GM12878 (cell line): Measurements from ENCODE around the gene ZNF679. TPM values are rescaled to one million over a fixed set of nuclear protein-coding genes. Genes with fewer than 3 reads are reported as not detected.

Experiments
- ATAC-seq: fragments of 200-7000 bp; cut with Tn5 transposase; 3 replicates; pipeline ENCODE4 v1.9.1; 2020; ENCODE audit warnings: mild to moderate bottlenecking, moderate library complexity
- BruUV-seq: library from RNA; stranded (reverse); fragments of 400-500 nt; replicated peaks from 2 replicates; lab custom pipeline; 2021; lab: Mats Ljungman, UMichigan
- CTCF ChIA-PET: fragments of 300-600 bp; sonication (Branson Sonifier 250); formaldehyde crosslinking; extraction: SDS; loops from one replicate; lab custom pipeline; 2021; ENCODE audit warnings: inconsistent platforms; lab: Yijun Ruan, JAX
- POLR2A ChIA-PET: fragments of 350-600 bp; formaldehyde crosslinking; extraction: SDS; loops from one replicate; lab custom pipeline; 2021; ENCODE audit warnings: inconsistent platforms; lab: Charles Lee
- RAD21 ChIA-PET: fragments of 300-600 bp; sonication (Branson Sonifier 250); formaldehyde crosslinking; loops from one replicate; lab custom pipeline; 2023; ENCODE audit warnings: antibody characterized with exemption; ENCODE audit not compliant: unreplicated experiment; lab: Charles Lee
- SMC1A ChIA-PET: fragments of 300-600 bp; sonication (Branson Sonifier 250); formaldehyde crosslinking; loops from one replicate; lab custom pipeline; 2023; ENCODE audit not compliant: unreplicated experiment, uncharacterized antibody; lab: Charles Lee
- DNase-seq: peaks from one replicate; pipeline ENCODE4 v3.0.0-alpha.2; 2011; ENCODE audit warnings: low read depth, low spot score
- FAIRE-seq: peaks from 3 replicates; lab custom pipeline; 2011; peaks lifted over from hg19 to GRCh38; lab: Jason Lieb, UNC
- H2AFZ ChIP-seq: 2 replicates; pipeline ENCODE4 v1.6.0; 2011; ENCODE audit warnings: low read depth, low read length, control low read depth; ENCODE audit not compliant: control insufficient read depth
- H3K27ac ChIP-seq: 2 replicates; pipeline ENCODE4 v1.5.1; 2011; ENCODE audit warnings: control low read depth; ENCODE audit not compliant: control insufficient read depth, insufficient read depth
- H3K27me3 ChIP-seq, 2 experiments: replicated peaks in 1 of 2; 2 replicates each; pipeline versions ENCODE4 v1.6.0 to v1.6.1; 2011; ENCODE audit warnings: low read length in 1 of 2; ENCODE audit not compliant: control insufficient read depth in 2 of 2, insufficient read depth in 2 of 2
- H3K36me3 ChIP-seq, 2 experiments: 2 replicates each; pipeline ENCODE4 v1.5.1; 2011; ENCODE audit warnings: low read length in 1 of 2; ENCODE audit not compliant: control insufficient read depth in 2 of 2, insufficient read depth in 2 of 2
- H3K4me1 ChIP-seq: 2 replicates; pipeline ENCODE4 v1.6.1; 2011; ENCODE audit warnings: mild to moderate bottlenecking, low read length, moderate library complexity, mixed read lengths; ENCODE audit not compliant: control insufficient read depth, insufficient read depth
- H3K4me2 ChIP-seq: 2 replicates; pipeline ENCODE4 v1.6.0; 2011; ENCODE audit warnings: control low read depth; ENCODE audit not compliant: control insufficient read depth, insufficient read depth
- H3K4me3 ChIP-seq: fragments of 200-600 bp; sonication (generic); 2 replicates; pipeline ENCODE4 v1.5.1; 2016
- H3K79me2 ChIP-seq: 2 replicates; pipeline ENCODE4 v1.6.0; 2011; ENCODE audit warnings: low read length; ENCODE audit not compliant: control insufficient read depth, insufficient read depth
- H3K9ac ChIP-seq: 2 replicates; pipeline ENCODE4 v1.8.0; 2011; ENCODE audit warnings: low read length, control low read depth, mixed read lengths; ENCODE audit not compliant: control insufficient read depth, insufficient read depth
- H3K9me3 ChIP-seq: replicated peaks from 3 replicates; pipeline ENCODE4 v1.5.1; 2011; ENCODE audit warnings: mild to moderate bottlenecking, low read length; ENCODE audit not compliant: control insufficient read depth, insufficient read depth
- H4K20me1 ChIP-seq: 2 replicates; pipeline ENCODE4 v1.6.0; 2011; ENCODE audit not compliant: control insufficient read depth, insufficient read depth
- ATF3 ChIP-seq: IDR thresholded peaks from 2 replicates; pipeline ENCODE4 v1.6.1; 2011; ENCODE audit warnings: low read depth, mild to moderate bottlenecking, low read length, moderate library complexity, borderline replicate concordance; ENCODE audit errors: extremely low read depth
- CEBPB ChIP-seq, 2 experiments: fragments of 150-350 bp in 1 of 2; IDR thresholded peaks; 2 replicates each; pipeline ENCODE4 v1.6.1; 2012 to 2014; ENCODE audit warnings: low read depth in 2 of 2, low read length in 2 of 2, borderline replicate concordance in 1 of 2, inconsistent platforms in 1 of 2
- CHD2 ChIP-seq: IDR thresholded peaks from 2 replicates; pipeline ENCODE4 v1.6.1; 2011; ENCODE audit warnings: low read depth, low read length, improper control_type of control experiment, borderline replicate concordance
- ETV6 ChIP-seq, 2 experiments: fragments of 450-650 bp in 1 of 2; IDR thresholded peaks in 1 of 2; conservative IDR thresholded peaks in 1 of 2; 2 replicates each; pipeline ENCODE4 v1.6.1; 2014; ENCODE audit warnings: antibody characterized with exemption in 1 of 2, borderline replicate concordance in 1 of 2, low read depth in 1 of 2, mild to moderate bottlenecking in 1 of 2, moderate library complexity in 1 of 2
- EZH2 ChIP-seq: IDR thresholded peaks from 2 replicates; pipeline ENCODE4 v1.6.1; 2012; ENCODE audit warnings: low read depth, mild to moderate bottlenecking, control low read depth, inconsistent platforms, low read length, borderline replicate concordance; ENCODE audit not compliant: control insufficient read depth
- HDAC2 ChIP-seq: fragments of 200-600 bp; sonication (generic); IDR thresholded peaks from 2 replicates; pipeline ENCODE4 v1.6.1; 2017
- MLLT1 ChIP-seq: fragments of 450-650 bp; IDR thresholded peaks from 2 replicates; pipeline ENCODE4 v1.6.1; 2016; ENCODE audit warnings: mild to moderate bottlenecking
- MYC ChIP-seq: IDR thresholded peaks from 2 replicates; pipeline ENCODE4 v1.6.1; 2011; ENCODE audit warnings: mild to moderate bottlenecking, low read length, moderate library complexity, inconsistent platforms; ENCODE audit not compliant: insufficient read depth, insufficient replicate concordance, insufficient read length, severe bottlenecking
- NR2F1 ChIP-seq: fragments of 450-650 bp; conservative IDR thresholded peaks from 2 replicates; pipeline ENCODE4 v1.6.1; 2017; ENCODE audit warnings: mild to moderate bottlenecking
- RFX5 ChIP-seq: IDR thresholded peaks from 2 replicates; pipeline ENCODE4 v1.6.1; 2011; ENCODE audit warnings: low read depth, low read length, improper control_type of control experiment
- ZBED1 ChIP-seq: IDR thresholded peaks from 2 replicates; pipeline ENCODE4 v1.6.1; 2016; ENCODE audit warnings: borderline replicate concordance
- ZBTB40 ChIP-seq: fragments of 450-650 bp; IDR thresholded peaks from 2 replicates; pipeline ENCODE4 v1.6.1; 2016; ENCODE audit warnings: mild to moderate bottlenecking, moderate library complexity, borderline replicate concordance
- WGBS: methylation state at CpG from one replicate; pipeline ENCODE4 v1.1.6; 2016; ENCODE audit warnings: low lambda C conversion rate; ENCODE audit not compliant: insufficient replicate concordance, insufficient coverage; ENCODE audit errors: missing lambda C conversion rate; 5-methylcytosine and 5-hydroxymethylcytosine counted together
- in situ Hi-C: fragments of 300-500 bp; cut with MboI; formaldehyde crosslinking; loops from 9 replicates; pipeline ENCODE4 v1.14.3; 2018; ENCODE audit warnings: mixed read lengths
- intact Hi-C: fragments of 100-400 bp; cut with micrococcal nuclease; formaldehyde crosslinking; loops from one replicate; pipeline ENCODE4 v1.14.2; 2022; ENCODE audit not compliant: unreplicated experiment
- polyA plus RNA-seq, 11 experiments: library from polyadenylated mRNA; depleted of rRNA in 4 of 11; unstranded in 6 of 11; stranded (reverse) in 5 of 11; fragments of >200 nt; fragmentation: Nextera tagmentation in 4 of 11; fragmentation: Illumina TruSeq in 1 of 11; extraction: Ambion mirVana in 4 of 11; extraction: Trizol in 1 of 11; gene quantifications; 1 replicate in 1 of 11; 2 replicates in 10 of 11; pipeline versions ENCODE4 v1.2.1 to v1.2.3, GENCODE V29; 2011 to 2016; ENCODE audit warnings: inconsistent platforms in 2 of 11, missing spikeins in 2 of 11, low read depth in 1 of 11
- total RNA-seq, 4 experiments: library from RNA; depleted of rRNA in 3 of 4; stranded (reverse); fragments of >200 nt in 3 of 4; fragmentation: Illumina TruSeq in 1 of 4; extraction: Trizol in 1 of 4; gene quantifications; 2 replicates each; pipeline versions ENCODE4 v1.2.1 to v1.2.3, GENCODE V29; 2013 to 2021

Gene ZNF679
- total and polyA plus RNA-seq, 10 of the 15 experiments (the other 5 are each of a cell fraction or from before 2014, with no cell fraction given), result not detected

- BruUV-seq, result no TSS peak
- DNase-seq, result no peak
- Histone ChIP-seq H3K36me3 (no peaks in the 10 kb centered on the region), H2AFZ (peak overlapping the region; percentile 95), H4K20me1 (no peaks in the 10 kb centered on the region), H3K4me3 (peak overlapping the region; percentile 80), H3K9me3 (no peaks in the 10 kb centered on the region), H3K9ac (peak overlapping the region; percentile 84), H3K4me2 (peak overlapping the region; percentile 86), H3K4me1 (no peaks in the 10 kb centered on the region; the same call in 1 of the 2 replicates), H3K27ac (peak overlapping the region; percentile 82), H3K79me2 (no peaks in the 10 kb centered on the region), H3K27me3 (no peaks in the 10 kb centered on the region)
- SMC1A ChIA-PET, result interaction anchor here (1.0 to 2.8 kb wide), 3 partner anchors 10 to 255 kb away, joined by 3 to 19 read pairs (median 12); no protein-coding TSS in a partner anchor
- no peak for TF ChIP-seq CEBPB (IDR thresholded peaks at IDR 0.05; ENCODE audit: borderline replicate concordance in 1 of 2, low read depth in 2 of 2, low read length in 2 of 2)
- no peak for TF ChIP-seq MLLT1
- no peak for TF ChIP-seq CHD2
- no peak for TF ChIP-seq EZH2
- TF ChIP-seq NR2F1, result no peak
- TF ChIP-seq ETV6 (conservative IDR thresholded peaks at IDR 0.05 in 1 of 2, IDR thresholded peaks at IDR 0.05 in 1 of 2; ENCODE audit: borderline replicate concordance in 1 of 2, low read depth in 1 of 2), result no peak
- TF ChIP-seq MYC, result no peak
- no peak for TF ChIP-seq ZBED1
- TF ChIP-seq HDAC2, result no peak
- TF ChIP-seq ATF3, result no peak
- no peak for TF ChIP-seq ZBTB40
- TF ChIP-seq RFX5, result no peak
- POLR2A ChIA-PET, result interaction anchor here (1.2 to 1.5 kb wide), 2 partner anchors 13 to 255 kb away, joined by 4 to 11 read pairs; partner anchors contain the start of gene ZNF680
- 82% methylated on average over 7 of the region's 7 CpGs for WGBS
- intact Hi-C loops, result loop anchor here (5.0 to 10.0 kb wide), 2 partner anchors 49 to 257 kb away; partner anchors contain the start of gene ZNF680
- FAIRE-seq, result no peak
- RAD21 ChIA-PET, result interaction anchor here (1.3 to 1.9 kb wide), 3 partner anchors 9 to 255 kb away, joined by 6 to 23 read pairs (median 15); partner anchors contain the start of gene ZNF680
- in situ Hi-C loops, result loop anchor here (10.0 kb wide), 2 partner anchors 357 to 487 kb away; partner anchors contain the start of genes ZNF107 and ZNF138
- ATAC-seq, result peak; percentile 9
- CTCF ChIA-PET, result interaction anchor here (1.5 to 1.8 kb wide), 3 partner anchors 9 to 13 kb away, joined by 4 to 8 read pairs (median 5); no protein-coding TSS in a partner anchor
Observed at GRCh38 chr7:64308016-64308270, 79.7 kb downstream of the ZNF679 start.
